ENCODE measurements around the gene SNTA1. TPM values are rescaled to one million over a fixed set of nuclear protein-coding genes. Genes with fewer than 3 reads are reported as not detected.

Gene SNTA1
- total and polyA plus RNA-seq, 2 of the 8 experiments (the other 6 are each of a cell fraction or from before 2014, with no cell fraction given): 4.5 to 8.0 TPM

DNA sequence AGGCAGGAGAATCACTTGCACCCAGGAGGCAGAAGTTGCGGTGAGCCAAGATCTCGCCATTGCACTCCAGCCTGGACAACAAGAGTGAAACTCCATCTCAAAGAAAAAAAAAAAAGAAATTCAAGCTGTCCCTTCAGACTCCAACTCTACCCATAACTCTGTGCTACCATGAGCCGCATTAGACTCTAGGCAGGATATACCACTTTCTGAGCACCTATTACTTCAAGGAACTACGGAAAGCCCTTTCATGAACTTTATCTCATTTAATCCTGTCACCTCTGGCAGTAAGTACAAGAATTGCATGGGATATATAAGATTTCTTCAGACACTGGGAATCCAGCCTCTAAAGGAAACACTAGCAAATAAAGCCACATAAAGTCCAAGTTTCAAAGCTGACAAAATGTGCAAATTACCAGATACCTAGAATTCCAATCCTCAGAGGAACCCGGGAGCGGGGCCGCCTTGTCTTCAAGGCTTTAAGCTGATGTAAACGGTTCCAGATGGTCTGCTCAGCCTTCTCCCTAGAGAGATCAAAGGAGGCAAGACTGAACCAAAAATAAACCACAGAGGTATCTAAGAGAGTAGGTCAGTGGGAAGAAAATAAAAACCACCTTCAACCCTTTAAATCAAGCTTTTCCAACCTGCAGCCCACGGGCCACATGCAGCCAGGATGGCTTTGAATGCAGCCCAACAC lies 51.7 kb downstream of the SNTA1 start:
- Histone ChIP-seq H2AFZ (ENCODE audit: low read length) (no peak overlapping the region), H3K14ac (ENCODE audit: insufficient read length) (no peak overlapping the region), H3K18ac (ENCODE audit: extremely low read depth, low read length) (no peak overlapping the region), H3K23me2 (ENCODE audit: low read depth, low read length) (no peaks in the 10 kb centered on the region), H3K56ac (replicated peaks; ENCODE audit: insufficient read length, low read depth, low read length) (no peak overlapping the region), H2BK12ac (ENCODE audit: low read depth, low read length) (no peak overlapping the region), H2BK15ac (ENCODE audit: low read length) (no peak overlapping the region), H3K9me3 (ENCODE audit: insufficient read depth in 2 of 2, low read depth in 1 of 2, low read length in 1 of 2) (no peaks in the 10 kb centered on the region), H3K79me1 (ENCODE audit: low read depth, low read length) (no peaks in the 10 kb centered on the region), H4K8ac (ENCODE audit: extremely low read depth, insufficient read depth, low read length) (no peak overlapping the region), H2AK5ac (ENCODE audit: low read depth, low read length) (no peak overlapping the region), H2BK5ac (ENCODE audit: low read depth, low read length) (no peak overlapping the region), H2BK20ac (ENCODE audit: low read length) (no peak overlapping the region), H2BK120ac (replicated peaks; ENCODE audit: low read depth, low read length) (no peak overlapping the region), H3K4me2 (ENCODE audit: insufficient read depth in 1 of 2, low read depth in 2 of 2, low read length in 2 of 2) (no peak overlapping the region), H3K4ac (replicated peaks; ENCODE audit: insufficient read length, low read depth, low read length) (no peak overlapping the region), H3K4me3 (ENCODE audit: extremely low read depth in 1 of 4, insufficient read depth in 2 of 4, low read depth in 3 of 4, low read length in 4 of 4) (no peak overlapping the region), H3K27me3 (replicated peaks in 1 of 4; ENCODE audit: control insufficient read depth in 3 of 4, extremely low read depth in 1 of 4, insufficient read depth in 3 of 4, low read length in 3 of 4) (no peaks in the 10 kb centered on the region), H3K27ac (ENCODE audit: low read depth, low read length) (no peak overlapping the region), H3K23ac (ENCODE audit: insufficient read length) (no peak overlapping the region), H4K20me1 (replicated peaks in 1 of 2; ENCODE audit: control insufficient read depth in 1 of 2, insufficient read depth in 2 of 2, low read length in 2 of 2) (peaks cover 0 to 2% of the 10 kb centered on the region in 2 experiments), H4K91ac (replicated peaks; ENCODE audit: insufficient read length, low read length) (no peak overlapping the region), H3K79me2 (ENCODE audit: control insufficient read depth in 1 of 2, insufficient read depth in 2 of 2, low read length in 2 of 2) (peaks cover 0 to 7% of the 10 kb centered on the region in 2 experiments; a peak in 2 of 4 replicates), H3K36me3 (ENCODE audit: control insufficient read depth in 2 of 4, insufficient read depth in 4 of 4, low read length in 3 of 4) (peaks cover 4 to 52% (median 34%) of the 10 kb centered on the region in 4 experiments), H4K5ac (ENCODE audit: insufficient read length, low read depth, low read length) (no peak overlapping the region), H3K9ac (replicated peaks in 1 of 4; ENCODE audit: extremely low read depth in 1 of 4, low read depth in 3 of 4, low read length in 3 of 4) (no peak overlapping the region), H3K4me1 (replicated peaks in 1 of 4; ENCODE audit: control insufficient read depth in 3 of 4, insufficient read depth in 4 of 4, low read length in 3 of 4) (no peaks in the 10 kb centered on the region)
- FAIRE-seq (no peak), DNase-seq (ENCODE audit: low read depth in 1 of 2, low spot score in 2 of 2) (no peak)
- ChIA-PET POLR2A (ENCODE audit: partially characterized antibody) (interaction anchor here (1.3 kb wide), 1 partner anchor 10 kb away, joined by 3 read pairs; the partner anchor contains the start of gene CDK5RAP1), CTCF (ENCODE audit: partially characterized antibody) (interaction anchor here (0.5 kb wide), 1 partner anchor 1014 kb away, joined by 3 read pairs; no protein-coding TSS in a partner anchor)
- WGBS, 2 experiments (ENCODE audit: extremely low coverage in 1 of 2, insufficient coverage in 1 of 2, insufficient read length in 1 of 2, insufficient replicate concordance in 2 of 2, low coverage in 1 of 2, low lambda C conversion rate in 2 of 2, missing lambda C conversion rate in 1 of 2): 92% methylated on average over 9 of the region's 9 CpGs; no CpG with 5 or more reads in 1 of the 2 experiments
- TF ChIP-seq CREB1 (IDR thresholded peaks at IDR 0.05): no peak
- no peak for TF ChIP-seq RBBP5 (IDR thresholded peaks at IDR 0.05; ENCODE audit: borderline replicate concordance, low read depth, low read length)
- TF ChIP-seq, protein P1, sequence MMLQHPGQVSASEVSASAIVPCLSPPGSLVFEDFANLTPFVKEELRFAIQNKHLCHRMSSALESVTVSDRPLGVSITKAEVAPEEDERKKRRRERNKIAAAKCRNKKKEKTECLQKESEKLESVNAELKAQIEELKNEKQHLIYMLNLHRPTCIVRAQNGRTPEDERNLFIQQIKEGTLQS (IDR thresholded peaks at IDR 0.05; ENCODE audit: insufficient read depth, low read depth, low read length): no peak
- TF ChIP-seq YY1 (IDR thresholded peaks at IDR 0.05; ENCODE audit: low read depth, low read length): no peak
- TF ChIP-seq CEBPB (IDR thresholded peaks at IDR 0.05; ENCODE audit: low read depth, low read length): no peak
- TF ChIP-seq, protein P2, sequence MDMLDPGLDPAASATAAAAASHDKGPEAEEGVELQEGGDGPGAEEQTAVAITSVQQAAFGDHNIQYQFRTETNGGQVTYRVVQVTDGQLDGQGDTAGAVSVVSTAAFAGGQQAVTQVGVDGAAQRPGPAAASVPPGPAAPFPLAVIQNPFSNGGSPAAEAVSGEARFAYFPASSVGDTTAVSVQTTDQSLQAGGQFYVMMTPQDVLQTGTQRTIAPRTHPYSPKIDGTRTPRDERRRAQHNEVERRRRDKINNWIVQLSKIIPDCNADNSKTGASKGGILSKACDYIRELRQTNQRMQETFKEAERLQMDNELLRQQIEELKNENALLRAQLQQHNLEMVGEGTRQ (IDR thresholded peaks at IDR 0.05; ENCODE audit: low read length): no peak
- no peak for TF ChIP-seq KDM1A (IDR thresholded peaks at IDR 0.05; ENCODE audit: borderline replicate concordance, low read length)
- TF ChIP-seq SIN3A (conservative IDR thresholded peaks at IDR 0.05 in 1 of 2, IDR thresholded peaks at IDR 0.05 in 1 of 2; ENCODE audit: low read depth in 1 of 2, low read length in 2 of 2): no peak
- no peak for TF ChIP-seq RFX5 (IDR thresholded peaks at IDR 0.05; ENCODE audit: borderline replicate concordance, low read depth, low read length)
- no peak for TF ChIP-seq NRF1 (IDR thresholded peaks at IDR 0.05; ENCODE audit: low read depth, low read length)
- no peak for TF ChIP-seq FOSL1 (IDR thresholded peaks at IDR 0.05; ENCODE audit: insufficient read depth, low read depth, low read length)

Data from H1 (cell line).